Stomach (tissue), 9 donors: ENCODE data around the gene DPP6. TPM values are rescaled to one million over a fixed set of nuclear protein-coding genes. Genes with fewer than 3 reads are reported as not detected.

Experiments
- DNase-seq, 2 donors: peaks; one replicate each; pipeline versions ENCODE4 v3.0.0 to v3.0.0-alpha.2; 2013 to 2019
- H3K27ac ChIP-seq, 5 donors: fragments of 200-600 bp in 4 of 5; sonication (generic) in 4 of 5; one replicate each; pipeline ENCODE4 v1.5.1; 2013 to 2019; ENCODE audit warnings: mild to moderate bottlenecking in 1 of 5, moderate library complexity in 1 of 5
- H3K27me3 ChIP-seq, 3 donors: fragments of 200-600 bp; sonication (generic); one replicate each; pipeline ENCODE4 v1.5.1; 2017 to 2019; ENCODE audit warnings: mixed run types in 1 of 3
- H3K36me3 ChIP-seq, 4 donors: fragments of 200-600 bp; sonication (generic); 1 replicate in 3 of 4; 2 replicates in 1 of 4; pipeline ENCODE4 v1.5.1; 2016 to 2019
- H3K4me1 ChIP-seq, 4 donors: fragments of 200-600 bp; sonication (generic); one replicate each; pipeline ENCODE4 v1.5.1; 2016 to 2019
- H3K4me3 ChIP-seq, 4 donors: fragments of 200-600 bp; sonication (generic) in 3 of 4; one replicate each; pipeline ENCODE4 v1.5.1; 2016 to 2019; ENCODE audit warnings: mild to moderate bottlenecking in 1 of 4
- H3K9me3 ChIP-seq, 4 donors: fragments of 200-600 bp; sonication (generic); one replicate each; pipeline ENCODE4 v1.5.1; 2016 to 2019
- EP300 ChIP-seq: sonication (generic); formaldehyde crosslinking; IDR thresholded peaks from one replicate; pipeline ENCODE4 v1.6.1; 2017; ENCODE audit warnings: antibody characterized with exemption
- POLR2A ChIP-seq, 4 donors: fragments of 450-650 bp; IDR thresholded peaks; one replicate each; pipeline ENCODE4 v1.6.1; 2016; ENCODE audit warnings: antibody characterized with exemption in 4 of 4, control low read depth in 2 of 4, mild to moderate bottlenecking in 1 of 4, moderate library complexity in 1 of 4
- POLR2AphosphoS5 ChIP-seq, 3 donors: sonication (generic); formaldehyde crosslinking; IDR thresholded peaks; one replicate each; pipeline ENCODE4 v1.6.1; 2016; ENCODE audit warnings: antibody characterized with exemption in 3 of 3
- WGBS, 5 donors: extraction: QIAGEN DNeasy Blood & Tissue Kit in 3 of 5; methylation state at CpG; one replicate each; pipeline versions ENCODE4 v1.1.5 to v1.1.7; 2013 to 2018; 5-methylcytosine and 5-hydroxymethylcytosine counted together
- intact Hi-C: fragments of 100-400 bp; cut with DNase I; formaldehyde crosslinking; loops from one replicate; pipeline ENCODE4 v1.15.1; 2023; ENCODE audit warnings: low total_unique reads
- polyA plus RNA-seq, 3 donors: library from polyadenylated mRNA; stranded (reverse); fragments of 200-250 nt; gene quantifications; one replicate each; pipeline ENCODE4 v1.2.3, GENCODE V29; 2013
- total RNA-seq, 5 donors: library from RNA; depleted of rRNA; stranded (reverse); fragments of >200 nt; gene quantifications; one replicate each; pipeline versions ENCODE4 v1.1.0 to v1.2.3, GENCODE V29; 2014 to 2016
- TF ChIP-seq, protein P1 (sequence below), 7 experiments: fragments of 450-650 bp in 4 of 7; fragments of 200-600 bp in 3 of 7; sonication (generic) in 3 of 7; IDR thresholded peaks; one replicate each; pipeline ENCODE4 v1.5.1; 2016 to 2019; ENCODE audit warnings: antibody characterized with exemption in 7 of 7, control low read depth in 2 of 7, mild to moderate bottlenecking in 1 of 7
- donor health status: healthy with polysubstance abuse.
- donor health status: Bipolar disorder and iron deficiency.
- donor health status: healthy.

The DPP6 gene
- total and polyA plus RNA-seq, 8 donors = 0.15 to 29.8 (median 4.9) TPM

DNA sequence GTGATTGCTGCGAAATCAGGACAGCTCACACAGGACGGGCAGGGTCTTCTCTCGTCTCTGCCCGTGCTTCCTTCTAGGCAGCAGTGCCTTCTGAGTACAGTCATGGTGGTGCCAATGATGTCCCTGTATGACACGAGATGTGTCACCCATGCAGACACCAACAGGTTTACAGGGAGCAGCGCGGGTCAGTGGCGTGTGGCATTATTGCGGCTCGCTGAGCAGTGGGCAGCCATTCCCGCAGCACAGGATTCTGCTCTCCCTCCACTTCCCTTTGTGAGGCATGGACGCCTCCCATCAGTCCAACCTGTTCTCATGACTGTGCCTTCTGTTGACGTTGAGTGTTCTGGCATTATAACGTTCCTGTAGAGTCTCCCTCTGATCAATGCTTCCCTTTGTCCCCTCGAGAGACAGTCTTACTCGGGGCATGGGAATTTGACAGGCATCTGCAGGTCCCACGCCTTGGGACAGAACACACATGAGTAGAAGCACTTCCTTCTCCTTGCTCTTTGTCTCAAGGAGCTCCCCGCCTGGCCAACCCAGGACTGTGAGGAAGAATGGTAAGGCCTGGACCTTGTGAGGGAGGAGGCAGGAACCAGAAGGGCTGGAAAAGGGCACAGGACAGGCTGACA, 731.2 kb downstream of the DPP6 start:
- no peaks in the 10 kb centered on the region for H3K27me3 ChIP-seq

DNA sequence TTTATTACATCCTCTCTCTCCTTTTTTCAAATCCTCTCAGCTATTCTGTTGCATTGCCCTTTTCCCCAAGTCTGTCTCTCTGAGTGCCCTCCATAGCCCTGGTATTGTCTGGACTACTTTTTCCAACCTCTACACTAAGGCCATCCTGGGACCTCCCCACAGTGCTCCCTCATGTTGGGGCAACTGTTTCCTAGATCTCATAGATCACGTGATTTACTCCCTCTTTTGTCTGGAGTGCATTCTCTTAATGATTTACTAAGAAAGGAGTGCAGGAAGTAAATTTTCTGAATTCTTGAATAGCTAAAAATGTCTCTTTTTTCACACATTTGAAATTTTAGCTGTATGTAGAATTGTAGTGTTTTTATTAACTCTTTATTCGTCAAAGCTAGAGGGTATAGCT, 733.7 kb downstream of the DPP6 start:
- TF ChIP-seq POLR2AphosphoS5 (IDR thresholded peaks at IDR 0.05) (no peak), EP300 (no peak), POLR2A (IDR thresholded peaks at IDR 0.05) (no peak)
- TF ChIP-seq, protein P1, sequence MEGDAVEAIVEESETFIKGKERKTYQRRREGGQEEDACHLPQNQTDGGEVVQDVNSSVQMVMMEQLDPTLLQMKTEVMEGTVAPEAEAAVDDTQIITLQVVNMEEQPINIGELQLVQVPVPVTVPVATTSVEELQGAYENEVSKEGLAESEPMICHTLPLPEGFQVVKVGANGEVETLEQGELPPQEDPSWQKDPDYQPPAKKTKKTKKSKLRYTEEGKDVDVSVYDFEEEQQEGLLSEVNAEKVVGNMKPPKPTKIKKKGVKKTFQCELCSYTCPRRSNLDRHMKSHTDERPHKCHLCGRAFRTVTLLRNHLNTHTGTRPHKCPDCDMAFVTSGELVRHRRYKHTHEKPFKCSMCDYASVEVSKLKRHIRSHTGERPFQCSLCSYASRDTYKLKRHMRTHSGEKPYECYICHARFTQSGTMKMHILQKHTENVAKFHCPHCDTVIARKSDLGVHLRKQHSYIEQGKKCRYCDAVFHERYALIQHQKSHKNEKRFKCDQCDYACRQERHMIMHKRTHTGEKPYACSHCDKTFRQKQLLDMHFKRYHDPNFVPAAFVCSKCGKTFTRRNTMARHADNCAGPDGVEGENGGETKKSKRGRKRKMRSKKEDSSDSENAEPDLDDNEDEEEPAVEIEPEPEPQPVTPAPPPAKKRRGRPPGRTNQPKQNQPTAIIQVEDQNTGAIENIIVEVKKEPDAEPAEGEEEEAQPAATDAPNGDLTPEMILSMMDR (IDR thresholded peaks at IDR 0.05) = no peak
- no peak overlapping the region for H3K4me3 ChIP-seq
- no peak for DNase-seq
- H3K9me3 ChIP-seq = peaks cover 0 to 11% (median 6%) of the 10 kb centered on the region in 4 donors
- H3K4me1 ChIP-seq = no peaks in the 10 kb centered on the region
- no peaks in the 10 kb centered on the region for H3K36me3 ChIP-seq
- no peak overlapping the region for H3K27ac ChIP-seq
- no peaks in the 10 kb centered on the region for H3K27me3 ChIP-seq
- 26 to 83% (median 51%) methylated on average over 2 of the region's 2 CpGs for WGBS, 5 donors
- intact Hi-C loops = no loop called here

More for the DNA sequence above, 731.2 kb downstream of the DPP6 start:
- H3K4me1 ChIP-seq = no peaks in the 10 kb centered on the region
- TF ChIP-seq POLR2AphosphoS5 (IDR thresholded peaks at IDR 0.05) (no peak), EP300 (no peak), POLR2A (IDR thresholded peaks at IDR 0.05) (no peak)
- TF ChIP-seq, protein P1 (IDR thresholded peaks at IDR 0.05) = no peak
- WGBS, 5 donors = 75 to 82% (median 79%) methylated on average over 17 to 18 of the region's 18 CpGs
- H3K27ac ChIP-seq = no peak overlapping the region
- no peak for DNase-seq
- H3K4me3 ChIP-seq = no peak overlapping the region
- intact Hi-C loops = no loop called here
- peaks cover 0 to 11% (median 6%) of the 10 kb centered on the region in 4 donors for H3K9me3 ChIP-seq
- peaks cover 0 to 3% (median 0%) of the 10 kb centered on the region in 4 donors for H3K36me3 ChIP-seq

DNA sequence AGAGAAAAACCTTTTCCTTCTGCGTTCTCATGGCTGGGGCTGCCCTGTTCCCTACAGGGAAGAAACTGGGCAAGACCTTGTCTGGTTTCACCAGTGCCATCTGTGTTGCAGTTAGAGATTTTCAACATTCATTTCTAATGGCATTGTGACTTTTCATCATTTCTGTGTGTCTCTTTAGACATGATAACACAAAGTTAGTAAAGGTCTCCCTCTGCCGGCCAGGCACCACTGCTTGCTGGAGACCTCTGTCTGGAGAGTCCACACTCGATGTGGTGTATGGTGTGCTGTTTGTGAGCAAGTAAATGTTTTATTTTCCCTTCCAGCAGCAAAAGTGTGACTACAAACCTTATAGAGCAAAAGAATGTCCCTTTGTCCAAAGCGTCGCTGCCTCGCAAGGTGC, 737.2 kb downstream of the DPP6 start:
- peak in 1 of 2 donors; percentile 62 for DNase-seq
- H3K36me3 ChIP-seq = no peaks in the 10 kb centered on the region

DNA sequence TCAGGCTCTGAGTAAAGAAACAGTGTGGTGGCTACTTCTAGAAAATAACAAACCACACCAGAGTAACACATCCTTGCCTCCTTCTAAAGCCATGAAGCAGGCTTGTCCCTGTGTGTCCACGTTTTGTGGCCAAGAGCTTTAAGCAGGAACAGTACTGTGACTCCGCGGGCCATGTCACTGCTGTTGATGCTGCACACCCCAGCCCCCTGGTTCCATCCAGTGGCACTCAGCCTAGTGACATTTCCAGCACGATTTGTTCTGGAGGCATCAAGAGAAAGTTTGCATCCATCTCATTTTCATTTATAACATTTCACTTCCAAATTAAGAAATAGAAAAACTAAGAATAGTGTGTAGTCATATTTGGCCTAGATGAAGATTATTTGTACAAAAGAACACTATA, 739.4 kb downstream of the DPP6 start:
- TF ChIP-seq POLR2A (IDR thresholded peaks at IDR 0.05) (no peak), POLR2AphosphoS5 (IDR thresholded peaks at IDR 0.05) (no peak), EP300 (no peak)
- TF ChIP-seq, protein P1 (IDR thresholded peaks at IDR 0.05) = no peak
- no peak for DNase-seq
- peaks cover 4 to 8% (median 6%) of the 10 kb centered on the region in 4 donors for H3K4me1 ChIP-seq
- H3K27ac ChIP-seq = no peak overlapping the region
- H3K27me3 ChIP-seq = peaks cover 0 to 24% (median 7%) of the 10 kb centered on the region in 3 donors
- intact Hi-C loops = no loop called here
- no peaks in the 10 kb centered on the region for H3K9me3 ChIP-seq
- no peak overlapping the region for H3K4me3 ChIP-seq
- H3K36me3 ChIP-seq = no peaks in the 10 kb centered on the region
- 79 to 84% (median 80%) methylated on average over 4 of the region's 4 CpGs for WGBS, 5 donors

More for the DNA sequence above, 737.2 kb downstream of the DPP6 start:
- intact Hi-C loops = no loop called here
- Histone ChIP-seq H3K4me3 (no peak overlapping the region), H3K4me1 (peaks cover 4 to 7% (median 5%) of the 10 kb centered on the region in 4 donors), H3K27ac (no peak overlapping the region), H3K27me3 (peaks cover 0 to 12% (median 6%) of the 10 kb centered on the region in 3 donors), H3K9me3 (peaks cover 0 to 11% (median 6%) of the 10 kb centered on the region in 4 donors)
- WGBS, 5 donors = 60 to 69% (median 68%) methylated on average over 6 of the region's 6 CpGs
- TF ChIP-seq POLR2AphosphoS5 (IDR thresholded peaks at IDR 0.05) = no peak
- TF ChIP-seq, protein P1 (IDR thresholded peaks at IDR 0.05) = no peak
